Upper lobe of left lung (tissue), 6 donors: Measurements from ENCODE around the gene PHTF2. TPM values are rescaled to one million over a fixed set of nuclear protein-coding genes. Genes with fewer than 3 reads are reported as not detected.

Experiments used
- ATAC-seq, 2 donors: fragments of 200-7000 bp; cut with Tn5 transposase; one replicate each; pipeline ENCODE4 v1.9.1; 2022; ENCODE audit warnings: mild to moderate bottlenecking in 2 of 2, moderate library complexity in 2 of 2; ENCODE audit not compliant: low FRiP score in 2 of 2
- DNase-seq, 2 donors: peaks; one replicate each; pipeline ENCODE4 v3.0.0-alpha.2; 2019 to 2020
- H3K27ac ChIP-seq, 4 donors: fragments of 200-600 bp; sonication (generic); one replicate each; pipeline ENCODE4 v1.5.1; 2016 to 2019
- H3K27me3 ChIP-seq, 4 donors: fragments of 200-600 bp; sonication (generic); one replicate each; pipeline ENCODE4 v1.5.1; 2017 to 2019
- H3K36me3 ChIP-seq, 4 donors: fragments of 200-600 bp; sonication (generic); one replicate each; pipeline ENCODE4 v1.5.1; 2016 to 2019
- H3K4me1 ChIP-seq, 4 donors: fragments of 200-600 bp; sonication (generic); one replicate each; pipeline ENCODE4 v1.5.1; 2018 to 2019
- H3K4me3 ChIP-seq, 4 donors: fragments of 200-600 bp; sonication (generic); one replicate each; pipeline ENCODE4 v1.5.1; 2017 to 2019; ENCODE audit warnings: mild to moderate bottlenecking in 2 of 4, moderate library complexity in 1 of 4
- H3K9me3 ChIP-seq, 4 donors: fragments of 200-600 bp; sonication (generic); one replicate each; pipeline ENCODE4 v1.5.1; 2018 to 2019
- CTCF ChIP-seq, 6 experiments: fragments of 450-650 bp in 4 of 6; fragments of 200-600 bp in 2 of 6; sonication (generic) in 2 of 6; IDR thresholded peaks; one replicate each; pipeline ENCODE4 v1.5.1; 2016 to 2019; ENCODE audit warnings: antibody characterized with exemption in 6 of 6
- EP300 ChIP-seq, 4 donors: sonication (generic); formaldehyde crosslinking; IDR thresholded peaks; one replicate each; pipeline ENCODE4 v1.5.1; 2017; ENCODE audit warnings: antibody characterized with exemption in 4 of 4, control low read depth in 2 of 4
- POLR2A ChIP-seq, 4 donors: fragments of 450-650 bp; IDR thresholded peaks; one replicate each; pipeline ENCODE4 v1.5.1; 2016 to 2017; ENCODE audit warnings: antibody characterized with exemption in 4 of 4, mild to moderate bottlenecking in 2 of 4
- POLR2AphosphoS5 ChIP-seq, 2 donors: sonication (generic); formaldehyde crosslinking; IDR thresholded peaks; one replicate each; pipeline ENCODE4 v1.5.1; 2017; ENCODE audit warnings: antibody characterized with exemption in 2 of 2
- WGBS, 2 donors: methylation state at CpG; one replicate each; pipeline ENCODE4 v1.1.5; 2017 to 2018; 5-methylcytosine and 5-hydroxymethylcytosine counted together
- total RNA-seq, 6 donors: library from RNA; depleted of rRNA in 4 of 6; stranded (reverse); fragments of >200 nt in 4 of 6; gene quantifications; one replicate each; pipeline versions ENCODE4 v1.1.0 to v1.2.1, GENCODE V29; 2016 to 2021
- donor health status: DM: no; HTN: no; CAD: no; lungs with moderate emphysema.
- donor health status: DM: no; HTN: yes; CAD: no; lungs with severe emphysema.

The PHTF2 gene
- total RNA-seq, 6 donors from 2014 or later = 7.0 to 25.2 (median 14.7) TPM

DNA sequence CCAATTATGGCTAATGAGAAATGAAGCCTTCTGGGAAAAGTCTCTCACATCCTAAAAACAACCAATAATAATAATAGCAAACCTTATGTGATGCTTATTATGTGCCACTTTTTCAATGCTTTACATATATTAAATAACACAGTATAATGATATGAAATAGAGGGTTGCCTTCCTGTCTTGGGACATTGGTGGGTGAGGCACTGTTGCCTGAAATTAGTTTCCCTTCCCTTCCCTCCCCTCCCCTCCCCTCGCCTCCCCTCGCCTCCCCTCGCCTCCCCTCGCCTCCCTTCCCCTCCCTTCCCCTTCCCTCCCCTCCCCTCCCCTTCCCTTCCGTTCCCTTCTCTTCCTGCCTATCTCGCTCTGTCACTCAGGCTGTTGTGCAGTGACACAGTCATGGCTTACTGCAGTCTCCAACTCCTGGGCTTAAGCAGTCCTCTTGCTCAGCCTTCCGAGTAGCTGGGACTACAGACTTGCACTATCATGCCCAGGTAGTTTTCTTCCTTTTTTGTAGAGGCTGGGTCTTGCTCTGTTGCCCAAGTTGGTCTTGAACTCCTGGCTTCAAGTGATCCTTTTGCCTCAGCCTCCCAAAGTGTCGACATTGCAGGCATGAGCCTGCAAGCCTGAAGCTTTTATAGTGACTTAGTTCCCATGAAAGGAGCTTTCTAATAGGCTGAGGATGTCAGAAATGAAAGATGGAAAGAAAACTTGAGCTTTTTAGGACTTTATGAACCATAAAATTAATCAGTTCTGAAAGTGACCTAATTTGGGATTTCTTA is 47.9 kb downstream of the PHTF2 start:
- H3K27ac ChIP-seq = no peak overlapping the region
- TF ChIP-seq EP300 (IDR thresholded peaks at IDR 0.05) = no peak
- no peak for TF ChIP-seq POLR2AphosphoS5 (IDR thresholded peaks at IDR 0.05)
- TF ChIP-seq CTCF (IDR thresholded peaks at IDR 0.05) = no peak
- no peak for TF ChIP-seq POLR2A (IDR thresholded peaks at IDR 0.05)
- peaks cover 0 to 2% (median 0%) of the 10 kb centered on the region in 4 donors for H3K36me3 ChIP-seq
- no peak for DNase-seq
- WGBS, 2 donors = 77 to 85% methylated on average over 5 to 8 of the region's 8 CpGs
- no peaks in the 10 kb centered on the region for H3K27me3 ChIP-seq
- H3K4me3 ChIP-seq = no peak overlapping the region
- H3K4me1 ChIP-seq = no peaks in the 10 kb centered on the region
- ATAC-seq = no peak
- no peaks in the 10 kb centered on the region for H3K9me3 ChIP-seq

GRCh38 chr7:77855371-77856083 is 57.0 kb downstream of the PHTF2 start:
- WGBS, 2 donors = 85 to 86% methylated on average over 7 of the region's 7 CpGs
- DNase-seq (peak in 1 of 2 donors; percentile 56), ATAC-seq (no peak)

DNA sequence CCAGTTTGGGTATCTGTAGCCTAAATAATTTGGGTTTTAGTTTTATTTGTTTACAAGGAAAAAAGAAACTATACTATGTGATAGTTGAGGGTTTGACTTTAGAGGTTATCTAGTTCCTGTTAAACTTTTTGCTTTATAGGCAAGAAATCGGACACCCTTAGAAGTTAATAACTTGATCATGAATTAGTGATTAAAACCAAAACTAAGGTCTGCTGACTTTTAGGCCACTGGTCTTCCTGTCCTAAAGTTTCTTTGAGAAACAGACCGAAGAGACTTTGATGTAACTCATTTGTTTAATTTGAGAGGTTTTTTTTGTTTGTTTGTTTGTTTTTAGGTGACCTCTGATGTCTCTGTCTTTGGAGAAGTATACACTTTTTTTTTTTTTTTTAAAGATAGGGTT is 59.7 kb downstream of the PHTF2 start:
- no peaks in the 10 kb centered on the region for H3K9me3 ChIP-seq
- no peaks in the 10 kb centered on the region for H3K4me1 ChIP-seq
- no peak overlapping the region for H3K27ac ChIP-seq
- H3K4me3 ChIP-seq = no peak overlapping the region
- ATAC-seq (no peak), DNase-seq (no peak)
- no peaks in the 10 kb centered on the region for H3K27me3 ChIP-seq
- peaks cover 0 to 5% (median 0%) of the 10 kb centered on the region in 4 donors for H3K36me3 ChIP-seq
- WGBS, 2 donors = 82 to 85% methylated on average over 2 of the region's 2 CpGs
- no peak for TF ChIP-seq POLR2A (IDR thresholded peaks at IDR 0.05)
- no peak for TF ChIP-seq POLR2AphosphoS5 (IDR thresholded peaks at IDR 0.05)
- no peak for TF ChIP-seq CTCF (IDR thresholded peaks at IDR 0.05)
- no peak for TF ChIP-seq EP300 (IDR thresholded peaks at IDR 0.05)

More at GRCh38 chr7:77855371-77856083, 57.0 kb downstream of the PHTF2 start:
- Histone ChIP-seq H3K9me3 (no peaks in the 10 kb centered on the region), H3K4me3 (no peak overlapping the region), H3K4me1 (no peaks in the 10 kb centered on the region), H3K27me3 (no peaks in the 10 kb centered on the region), H3K27ac (no peak overlapping the region), H3K36me3 (peaks cover 0 to 5% (median 0%) of the 10 kb centered on the region in 4 donors)
- no peak for TF ChIP-seq CTCF (IDR thresholded peaks at IDR 0.05)
- no peak for TF ChIP-seq EP300 (IDR thresholded peaks at IDR 0.05)
- no peak for TF ChIP-seq POLR2A (IDR thresholded peaks at IDR 0.05)
- no peak for TF ChIP-seq POLR2AphosphoS5 (IDR thresholded peaks at IDR 0.05)

DNA sequence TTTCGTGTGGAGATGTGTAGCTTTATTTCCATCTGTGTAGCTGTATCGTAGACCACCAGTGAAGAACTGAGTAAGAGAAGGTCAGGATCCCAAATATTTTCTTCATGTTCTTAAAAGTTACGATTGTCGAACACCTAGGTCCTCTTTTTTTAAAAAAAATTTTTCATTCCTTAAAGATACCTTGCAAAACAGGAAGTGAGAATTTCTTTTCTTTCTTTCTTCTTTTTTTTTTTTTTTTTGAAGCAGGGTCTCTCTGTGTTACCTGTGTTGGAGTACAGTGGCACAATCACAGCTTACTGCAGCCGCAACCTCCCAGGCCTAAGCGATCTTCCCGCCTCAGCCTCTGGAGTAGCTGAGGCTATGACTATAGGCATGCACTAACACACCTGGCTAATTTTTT is 60.8 kb downstream of the PHTF2 start:
- Histone ChIP-seq H3K36me3 (peaks cover 0 to 5% (median 0%) of the 10 kb centered on the region in 4 donors), H3K4me1 (no peaks in the 10 kb centered on the region), H3K27me3 (no peaks in the 10 kb centered on the region), H3K4me3 (no peak overlapping the region), H3K9me3 (no peaks in the 10 kb centered on the region), H3K27ac (no peak overlapping the region)
- no peak for TF ChIP-seq POLR2A (IDR thresholded peaks at IDR 0.05)
- ATAC-seq (no peak), DNase-seq (no peak)
- 93 to 94% methylated on average over 7 of the region's 7 CpGs for WGBS, 2 donors

GRCh38 chr7:77862691-77863090 is 64.1 kb downstream of the PHTF2 start:
- H3K4me1 ChIP-seq = peaks cover 6 to 12% (median 8%) of the 10 kb centered on the region in 4 donors
- H3K4me3 ChIP-seq = no peak overlapping the region
- H3K36me3 ChIP-seq = no peaks in the 10 kb centered on the region
- no peaks in the 10 kb centered on the region for H3K27me3 ChIP-seq
- TF ChIP-seq CTCF (IDR thresholded peaks at IDR 0.05) (no peak), POLR2A (IDR thresholded peaks at IDR 0.05) (no peak), POLR2AphosphoS5 (IDR thresholded peaks at IDR 0.05) (no peak), EP300 (IDR thresholded peaks at IDR 0.05) (no peak)
- ATAC-seq (no peak), DNase-seq (no peak)
- H3K27ac ChIP-seq = no peak overlapping the region
- H3K9me3 ChIP-seq = no peaks in the 10 kb centered on the region
- WGBS, 2 donors = 67 to 72% methylated on average over 1 of the region's 1 CpG
